CD1c-positive myeloid dendritic cell (primary cell): ENCODE measurements around the gene ZNF550.
A peak's percentile ranks its signal among the peaks of the same experiment; 100 is the strongest.
"Not testable (repeated sequence)": the region's sequence is repeated elsewhere in the genome, so short reads cannot be mapped to it uniquely, and the experiment has no call there.

ENCODE experiments used
- DNase-seq: peaks from one replicate; pipeline ENCODE4 v3.0.0-alpha.2; 2016; ENCODE audit errors: extremely low spot score

The ZNF550 gene

DNA sequence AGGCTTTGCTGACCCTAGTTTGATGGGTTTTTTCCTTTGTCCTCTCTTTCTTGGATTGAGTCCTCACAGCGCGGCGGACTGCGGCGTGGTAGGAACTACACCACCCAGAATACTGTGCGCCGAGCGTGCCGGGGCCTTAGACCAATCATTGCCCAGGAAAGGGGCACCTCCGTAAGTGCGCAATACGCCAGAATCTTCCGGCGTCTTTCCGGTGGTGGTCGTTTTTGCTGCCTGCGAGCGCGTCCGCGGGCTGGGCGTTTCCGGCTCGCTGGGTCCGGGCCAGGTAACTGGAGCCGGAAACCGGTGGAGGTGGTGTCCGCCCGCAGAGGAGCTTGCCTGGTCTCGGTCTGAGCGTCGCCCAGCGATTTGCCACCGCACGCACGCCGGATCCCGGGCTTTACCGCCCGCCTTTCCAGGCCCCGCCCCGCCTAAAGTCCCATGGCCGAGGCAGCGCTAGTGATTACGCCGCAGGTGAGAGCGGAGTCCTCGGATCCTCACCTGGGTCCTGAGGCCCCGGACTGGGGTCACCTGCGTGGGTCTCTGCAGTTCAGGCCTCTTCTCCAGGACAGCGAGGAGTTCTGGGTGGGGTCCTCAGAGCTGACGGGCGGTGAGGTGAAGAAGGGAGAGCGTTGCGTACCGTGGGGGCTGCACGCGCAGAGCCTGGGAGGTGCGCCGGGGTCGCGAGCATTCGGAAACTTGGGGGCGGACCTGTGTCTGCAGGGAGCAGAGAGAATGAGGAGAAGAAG lies 32.4 kb downstream of the ZNF550 start, which contains the start of gene ZNF549:
ZNF549 (plus strand) TSS at position 221 of the 746 bp plus-strand sequence; CDS start at position 439, 218 bp downstream.
- peak; percentile 92 for DNase-seq

DNA sequence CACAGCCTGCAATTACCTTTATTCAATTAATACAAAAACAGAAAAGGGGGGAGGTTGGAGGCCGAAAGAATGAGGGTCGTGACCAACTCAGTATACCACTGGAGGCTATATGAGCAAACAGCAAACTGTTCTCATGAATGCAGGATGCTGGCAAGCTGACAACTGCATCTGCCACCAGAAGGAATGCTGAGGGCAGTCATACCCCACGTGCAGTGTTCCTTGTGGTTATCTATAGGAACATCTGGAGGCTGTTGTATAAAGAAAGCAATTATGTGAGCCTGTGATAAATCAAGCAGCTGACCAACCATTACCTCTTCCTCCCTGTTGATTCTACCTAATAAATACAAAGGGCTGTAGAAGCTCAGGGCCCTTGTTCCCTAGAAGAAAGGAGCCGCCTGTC lies 41.6 kb downstream of the ZNF550 start:
- DNase-seq: not testable (repeated sequence)

DNA sequence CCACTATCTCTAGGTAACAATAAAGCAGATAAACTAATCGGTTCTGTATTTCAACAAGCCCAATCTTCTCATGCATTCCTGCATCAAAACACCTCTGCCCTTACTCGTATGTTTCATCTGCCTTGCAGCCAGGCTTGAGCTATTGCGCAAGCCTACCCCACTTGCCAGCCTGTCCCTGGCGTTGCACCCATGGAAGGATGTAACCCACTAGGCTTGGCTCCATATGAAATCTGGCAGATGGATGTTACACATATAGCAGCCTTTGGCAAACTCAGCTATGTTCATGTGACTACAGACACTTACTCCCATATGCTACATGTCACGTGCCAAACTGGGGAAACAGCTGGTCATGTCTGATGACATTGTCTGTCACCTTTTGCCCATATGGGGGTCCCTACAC lies 44.4 kb downstream of the ZNF550 start:
- DNase-seq: no peak

GRCh38 chr19:57512845-57513244 lies 46.8 kb downstream of the ZNF550 start:
- DNase-seq: no peak

DNA sequence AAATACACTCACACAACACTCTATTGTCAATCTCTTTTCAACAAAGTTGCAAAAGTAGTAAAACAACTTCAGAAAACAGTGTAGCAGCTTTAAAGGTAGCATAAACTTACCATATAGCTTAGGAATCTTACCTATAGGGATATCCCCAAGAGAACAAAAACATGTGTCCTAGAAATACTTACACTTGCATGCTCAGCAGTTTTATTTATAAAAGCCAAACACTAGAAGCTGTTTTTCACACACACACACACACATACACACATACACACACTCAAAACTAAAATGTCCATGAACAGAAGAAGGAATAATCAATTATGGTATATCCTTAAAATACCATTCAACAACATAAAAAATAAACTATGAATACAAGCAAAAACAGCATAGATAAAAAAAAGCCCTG lies 48.2 kb downstream of the ZNF550 start:
- no peak for DNase-seq

- no peak for DNase-seq
Observed at GRCh38 chr19:57506163-57506562, 53.5 kb downstream of the ZNF550 start.

- DNase-seq: not testable (repeated sequence)
Observed at GRCh38 chr19:57500400-57500799, 59.3 kb downstream of the ZNF550 start.

DNA sequence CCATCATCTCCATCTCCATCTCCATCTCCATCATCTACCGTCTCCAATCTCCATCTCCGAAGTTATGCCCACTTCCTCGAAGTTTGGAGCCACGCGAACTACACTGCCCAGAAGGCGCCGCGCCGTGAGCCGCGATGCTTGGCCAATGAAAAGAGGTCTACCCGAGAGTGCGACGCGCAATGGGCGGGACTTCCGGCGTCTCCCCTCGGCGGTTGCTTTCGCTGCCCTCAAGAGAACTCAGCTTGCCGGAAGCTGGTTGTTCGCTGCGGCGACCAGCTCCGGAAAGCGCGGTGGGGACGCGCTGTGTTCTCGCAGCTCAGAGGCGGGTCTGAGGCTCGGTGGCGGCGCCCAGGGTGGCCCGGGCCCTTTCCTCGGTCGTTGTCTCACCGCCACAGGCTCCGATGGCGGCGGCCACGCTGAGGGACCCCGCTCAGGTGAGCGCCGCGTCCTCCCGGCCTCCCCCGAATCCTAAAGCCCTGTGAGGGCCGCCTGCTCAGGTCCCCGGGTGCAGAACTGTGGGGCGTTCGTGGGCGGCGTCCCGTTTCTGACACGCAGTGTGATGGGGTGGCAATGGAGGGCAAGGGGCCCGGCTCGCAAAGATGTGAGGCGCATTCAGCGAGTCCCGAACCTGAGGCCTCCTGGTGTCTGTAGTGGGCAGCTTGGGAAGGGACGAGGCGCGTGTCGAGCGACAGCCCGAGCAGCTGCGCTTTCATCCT lies 59.8 kb downstream of the ZNF550 start, which contains the start of gene ZNF773:
ZNF773 (plus strand) TSS at position 259 of the 716 bp plus-strand sequence; CDS start at position 402, 143 bp downstream.
- DNase-seq: peak; percentile 97

GRCh38 chr19:57499332-57499679 lies 60.4 kb downstream of the ZNF550 start:
- not testable (repeated sequence) for DNase-seq

DNA sequence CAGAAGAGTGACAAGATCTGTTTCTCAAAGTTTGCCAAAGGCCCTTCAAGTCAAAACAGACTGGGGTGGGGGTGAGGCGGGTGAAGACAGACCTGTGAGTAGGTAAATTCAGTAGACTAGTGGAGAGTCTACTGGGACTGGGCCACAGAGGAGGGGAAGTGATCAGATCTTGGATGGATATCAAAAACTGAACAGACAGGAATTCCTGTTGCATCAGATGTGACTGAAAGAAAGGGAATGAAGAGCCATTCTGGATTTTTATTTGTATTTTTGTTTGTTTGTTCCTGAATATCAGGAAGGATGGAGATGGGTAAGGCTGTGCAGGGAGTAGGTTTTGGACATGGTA lies 71.4 kb downstream of the ZNF550 start:
- DNase-seq: not testable (repeated sequence)

DNA sequence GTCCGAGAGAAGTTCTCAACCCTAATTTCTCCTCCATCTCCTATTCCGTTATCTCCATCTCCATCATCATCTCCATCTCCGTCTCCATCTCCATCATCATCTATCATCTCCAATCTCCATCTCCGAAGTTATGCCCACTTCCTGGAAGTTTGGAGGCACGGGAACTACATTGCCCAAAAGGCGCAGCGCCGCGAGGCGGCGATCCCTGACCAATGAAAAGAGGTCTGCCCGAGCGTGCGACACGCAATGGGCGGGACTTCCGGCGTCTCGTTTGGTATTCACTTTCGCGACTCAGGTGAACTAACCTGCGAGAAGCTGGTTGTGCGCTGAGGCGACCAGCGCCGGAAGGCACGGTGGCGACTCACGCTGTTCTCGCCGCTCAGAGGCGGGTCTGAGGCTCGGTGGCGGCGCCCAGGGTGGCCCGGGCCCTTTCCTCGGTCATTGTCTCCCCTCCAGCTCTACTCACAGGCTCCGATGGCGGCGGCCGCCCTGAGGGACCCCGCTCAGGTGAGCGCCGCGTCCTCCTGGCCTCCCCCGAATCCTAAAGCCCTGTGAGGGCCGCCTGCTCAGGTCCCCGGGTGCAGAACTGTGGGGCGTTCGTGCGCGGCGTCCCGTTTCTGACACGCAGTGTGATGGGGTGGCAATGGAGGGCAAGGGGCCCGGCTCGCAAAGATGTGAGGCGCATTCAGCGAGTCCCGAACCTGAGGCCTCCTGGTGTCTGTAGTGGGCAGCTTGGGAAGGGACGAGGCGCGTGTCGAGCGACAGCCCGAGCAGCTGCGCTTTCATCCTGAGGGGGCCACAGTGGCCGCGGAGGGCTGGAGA lies 72.0 kb downstream of the ZNF550 start, which contains the start of gene ZNF419:
ZNF419 (plus strand) TSS at position 274 of the 822 bp plus-strand sequence; CDS start at position 475, 201 bp downstream.
- DNase-seq: peak; percentile 92
